Measurements from ENCODE around the gene PRRT1. TPM values are rescaled to one million over a fixed set of nuclear protein-coding genes. Genes with fewer than 3 reads are reported as not detected.

PRRT1 gene
- total and polyA plus RNA-seq, 8 donors, result 0.80 to 1.9 (median 1.3) TPM

DNA sequence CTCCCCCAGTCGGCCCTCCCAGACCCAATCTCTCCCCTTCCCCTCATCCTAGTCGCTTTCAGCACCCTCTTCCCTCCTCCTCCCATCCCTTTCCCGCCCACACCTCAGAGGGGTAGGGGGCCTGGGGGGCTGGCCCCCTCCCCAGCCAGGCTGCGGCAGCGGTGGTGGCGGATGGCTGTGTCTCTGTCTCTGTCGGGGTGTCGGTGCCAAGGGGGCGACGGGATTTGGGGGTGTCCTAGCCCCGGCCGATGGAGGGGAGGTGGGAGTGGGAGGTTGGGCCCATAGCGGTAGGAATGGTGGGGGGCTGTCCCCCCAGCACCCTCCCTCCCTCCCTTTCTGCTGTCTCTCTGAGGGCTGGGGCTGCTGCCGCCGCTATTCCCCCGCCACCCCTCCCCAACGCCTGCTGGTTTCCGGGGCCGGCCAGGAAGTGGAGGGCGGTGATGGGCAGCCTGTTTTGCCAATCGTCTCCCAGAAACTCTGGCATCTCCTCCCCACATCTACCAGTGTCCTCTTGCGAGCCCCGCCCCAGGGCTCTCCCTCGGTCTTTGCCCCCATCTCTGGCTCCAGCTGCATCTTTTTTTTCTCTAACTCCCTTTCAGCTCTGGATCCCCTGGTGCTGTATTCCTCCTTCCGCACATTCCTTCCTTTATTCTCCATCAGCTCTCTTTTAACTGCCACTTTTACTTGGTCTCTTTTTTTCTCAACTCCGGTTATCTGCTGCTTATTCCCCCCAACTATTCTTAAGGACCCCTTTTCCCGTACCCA, 24.2 kb upstream of the PRRT1 start, which contains the start of gene AGPAT1:
TSS of gene AGPAT1 (minus strand) at position 374 of the 765 bp plus-strand sequence. CDS start 4,588 bp downstream, outside the sequence.
- Histone ChIP-seq H3K4me3 (peak within 1 kb of the TSS; percentile 74 to 79), H3K36me3 (peaks cover 0 to 17% of the 10 kb centered on the region in 2 donors), H3K27me3 (no peaks in the 10 kb centered on the region), H3K9me3 (no peaks in the 10 kb centered on the region), H3K27ac (peak within 1 kb of the TSS; percentile 97 to 98), H3K4me1 (peaks cover 23 to 63% of the 10 kb centered on the region in 2 donors)
- DNase-seq (peak; percentile 97 to 98 (median 98)), ATAC-seq (peak; percentile 75)
- intact Hi-C loops (cut with DNase I), result no loop called here
- TF ChIP-seq, protein P1, sequence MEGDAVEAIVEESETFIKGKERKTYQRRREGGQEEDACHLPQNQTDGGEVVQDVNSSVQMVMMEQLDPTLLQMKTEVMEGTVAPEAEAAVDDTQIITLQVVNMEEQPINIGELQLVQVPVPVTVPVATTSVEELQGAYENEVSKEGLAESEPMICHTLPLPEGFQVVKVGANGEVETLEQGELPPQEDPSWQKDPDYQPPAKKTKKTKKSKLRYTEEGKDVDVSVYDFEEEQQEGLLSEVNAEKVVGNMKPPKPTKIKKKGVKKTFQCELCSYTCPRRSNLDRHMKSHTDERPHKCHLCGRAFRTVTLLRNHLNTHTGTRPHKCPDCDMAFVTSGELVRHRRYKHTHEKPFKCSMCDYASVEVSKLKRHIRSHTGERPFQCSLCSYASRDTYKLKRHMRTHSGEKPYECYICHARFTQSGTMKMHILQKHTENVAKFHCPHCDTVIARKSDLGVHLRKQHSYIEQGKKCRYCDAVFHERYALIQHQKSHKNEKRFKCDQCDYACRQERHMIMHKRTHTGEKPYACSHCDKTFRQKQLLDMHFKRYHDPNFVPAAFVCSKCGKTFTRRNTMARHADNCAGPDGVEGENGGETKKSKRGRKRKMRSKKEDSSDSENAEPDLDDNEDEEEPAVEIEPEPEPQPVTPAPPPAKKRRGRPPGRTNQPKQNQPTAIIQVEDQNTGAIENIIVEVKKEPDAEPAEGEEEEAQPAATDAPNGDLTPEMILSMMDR (IDR thresholded peaks at IDR 0.05), result no peak

DNA sequence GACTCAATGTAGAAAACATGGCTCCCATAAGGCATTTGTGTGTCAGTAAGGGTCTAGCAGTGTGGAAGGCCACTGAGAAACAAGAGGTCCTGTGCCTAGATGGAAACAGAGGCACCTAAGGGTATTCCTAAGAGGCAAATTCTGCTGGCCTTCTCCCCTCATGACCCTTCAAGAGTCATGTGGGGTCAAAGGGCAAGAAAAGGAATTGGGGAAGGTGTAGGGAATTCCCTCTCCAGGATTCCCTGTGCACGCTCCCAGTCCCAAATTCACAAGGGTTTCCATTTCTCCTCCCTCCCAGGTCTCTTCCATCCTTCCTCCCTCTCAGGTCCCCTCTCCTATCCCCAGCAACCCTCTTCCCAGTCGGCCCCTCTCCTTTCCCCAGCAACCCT, 23.6 kb upstream of the PRRT1 start:
- Histone ChIP-seq H3K27me3 (no peaks in the 10 kb centered on the region), H3K27ac (peak overlapping the region; percentile 97 to 98), H3K4me3 (peak overlapping the region; percentile 74 to 79), H3K36me3 (peaks cover 0 to 19% of the 10 kb centered on the region in 2 donors), H3K9me3 (no peaks in the 10 kb centered on the region), H3K4me1 (peaks cover 23 to 58% of the 10 kb centered on the region in 2 donors)
- DNase-seq (no peak), ATAC-seq (no peak)
- TF ChIP-seq, protein P1 (IDR thresholded peaks at IDR 0.05), result no peak
- intact Hi-C loops (cut with DNase I), result no loop called here

DNA sequence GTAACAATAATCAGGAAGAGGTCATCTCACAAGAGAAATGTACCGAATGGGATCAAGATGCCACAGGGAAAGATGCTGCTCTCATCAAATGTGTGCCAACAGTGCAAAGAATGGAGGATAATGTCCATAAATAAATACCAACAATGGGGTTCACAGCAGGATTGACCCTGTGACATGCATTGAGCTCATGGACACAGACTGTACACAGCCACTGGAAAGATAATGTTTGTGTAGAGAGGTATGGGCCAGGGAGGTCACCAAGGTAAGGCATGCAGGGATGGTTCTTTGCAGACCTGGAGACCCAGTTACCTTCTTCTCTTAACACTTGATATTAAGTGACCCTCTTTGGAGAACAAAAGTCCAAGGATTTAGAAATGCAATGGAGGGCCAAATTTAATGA, 22.7 kb upstream of the PRRT1 start:
- Histone ChIP-seq H3K27ac (no peak overlapping the region), H3K36me3 (peaks cover 0 to 21% of the 10 kb centered on the region in 2 donors), H3K9me3 (no peaks in the 10 kb centered on the region), H3K27me3 (no peaks in the 10 kb centered on the region), H3K4me1 (peaks cover 23 to 49% of the 10 kb centered on the region in 2 donors), H3K4me3 (peak overlapping the region in 1 of 2 donors; percentile 79)
- TF ChIP-seq, protein P1 (IDR thresholded peaks at IDR 0.05), result no peak
- no peak for DNase-seq
- no peak for ATAC-seq
- intact Hi-C loops (cut with DNase I), result no loop called here

DNA sequence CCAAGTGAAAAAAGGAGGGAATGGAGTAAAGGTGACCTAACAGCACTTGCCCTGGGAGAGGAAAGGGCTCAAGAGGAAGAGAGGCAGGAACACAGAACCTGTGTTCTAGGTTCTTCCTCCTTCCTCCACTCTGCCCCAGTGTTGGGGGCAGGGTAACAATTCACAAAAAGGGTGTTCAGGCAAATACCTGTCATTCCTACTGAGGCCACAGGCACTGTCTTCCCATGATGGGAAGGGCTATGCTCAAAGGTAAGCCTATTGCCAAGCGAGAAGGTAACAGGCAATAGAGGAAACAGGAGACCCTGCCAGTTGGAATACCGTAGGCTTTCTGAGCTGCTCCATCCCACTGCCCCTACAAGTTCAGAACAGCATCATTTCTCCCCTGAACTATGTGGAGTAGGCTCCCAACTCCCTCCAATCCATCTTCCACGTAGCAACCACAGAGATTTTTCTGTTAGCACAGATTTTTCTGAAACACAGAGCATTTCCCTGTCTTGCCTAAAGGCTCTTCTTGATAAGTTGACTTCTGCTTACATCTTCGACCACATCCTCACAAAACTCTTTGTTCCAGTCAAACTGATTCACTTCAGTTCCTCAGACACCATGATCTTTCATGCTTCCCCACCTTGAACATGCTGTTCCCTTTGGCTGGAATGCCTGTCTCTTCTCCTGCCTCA, 21.4 kb upstream of the PRRT1 start:
- H3K27me3 ChIP-seq, result no peaks in the 10 kb centered on the region
- DNase-seq (no peak), ATAC-seq (no peak)
- no peaks in the 10 kb centered on the region for H3K9me3 ChIP-seq
- intact Hi-C loops (cut with DNase I), result no loop called here
- no peak overlapping the region for H3K4me3 ChIP-seq
- H3K27ac ChIP-seq, result no peak overlapping the region
- TF ChIP-seq, protein P1 (IDR thresholded peaks at IDR 0.05), result no peak
- H3K4me1 ChIP-seq, result peaks cover 20 to 40% of the 10 kb centered on the region in 2 donors
- peaks cover 0 to 33% of the 10 kb centered on the region in 2 donors for H3K36me3 ChIP-seq

DNA sequence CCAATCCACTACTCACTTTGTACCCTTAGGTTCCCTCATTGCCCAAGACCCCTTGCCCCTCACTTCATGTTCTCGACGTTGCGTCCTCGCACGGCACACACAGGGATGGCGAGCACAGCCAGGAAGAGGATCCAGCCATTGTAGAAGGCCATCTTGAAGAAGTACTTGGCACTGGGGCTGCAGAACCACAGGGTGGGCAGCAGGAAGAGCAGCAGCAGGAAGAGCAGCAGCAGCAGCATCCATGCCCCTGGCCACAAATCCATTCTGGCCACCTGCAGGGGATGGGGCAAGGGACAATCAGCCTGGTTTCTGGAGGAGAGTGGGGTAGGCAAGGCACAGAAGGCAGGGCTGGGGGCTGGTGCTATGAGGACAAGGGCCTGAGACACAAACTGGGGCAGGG, 19.5 kb upstream of the PRRT1 start:
- Histone ChIP-seq H3K4me1 (peaks cover 11 to 29% of the 10 kb centered on the region in 2 donors), H3K27ac (no peak overlapping the region), H3K9me3 (no peaks in the 10 kb centered on the region), H3K27me3 (no peaks in the 10 kb centered on the region), H3K36me3 (peaks cover 0 to 53% of the 10 kb centered on the region in 2 donors), H3K4me3 (no peak overlapping the region)
- DNase-seq (no peak), ATAC-seq (no peak)
- intact Hi-C loops (cut with DNase I), result no loop called here
- TF ChIP-seq, protein P1 (IDR thresholded peaks at IDR 0.05), result no peak

Measured in left lung (tissue), 10 donors.